H1 (cell line): ENCODE data around the gene NSFL1C. TPM values are rescaled to one million over a fixed set of nuclear protein-coding genes. Genes with fewer than 3 reads are reported as not detected.

ENCODE experiments used
- ASH2L ChIP-seq: fragments of 200-600, 300-600 bp; sonication (generic); IDR thresholded peaks from one replicate; pipeline ENCODE4 v1.7.1; 2017; ENCODE audit warnings: low read length
- CHD1 ChIP-seq: IDR thresholded peaks from 2 replicates; pipeline ENCODE4 v1.6.1; 2012; ENCODE audit warnings: low read depth, low read length, improper control_type of control experiment
- CHD7 ChIP-seq: fragments of 300-600 bp; sonication (generic); IDR thresholded peaks from 2 replicates; pipeline ENCODE4 v1.7.1; 2012; ENCODE audit warnings: low read length, moderate library complexity, mild to moderate bottlenecking, inconsistent platforms; ENCODE audit not compliant: insufficient replicate concordance
- RXRA ChIP-seq: IDR thresholded peaks from 2 replicates; pipeline ENCODE4 v1.6.1; 2011; ENCODE audit warnings: low read depth, mild to moderate bottlenecking, low read length, moderate library complexity; ENCODE audit not compliant: insufficient read depth
- polyA plus RNA-seq, 7 experiments: library from polyadenylated mRNA; depleted of rRNA in 3 of 7; stranded (reverse) in 5 of 7; unstranded in 2 of 7; fragments of >200 nt in 5 of 7; fragments of 200-250 nt in 2 of 7; gene quantifications; 1 replicate in 5 of 7; 2 replicates in 1 of 7; 4 replicates in 1 of 7; pipeline versions ENCODE4 v1.2.1 to v1.2.3, GENCODE V29; 2011 to 2013; ENCODE audit warnings: missing spikeins in 2 of 7, mixed read lengths in 2 of 7
- total RNA-seq: library from RNA; stranded (reverse); fragmentation: NEBNext Ultra II Directional; extraction: Animal tissue kit (Norgen Biotek cat#: 25700); gene quantifications from 2 replicates; pipeline ENCODE4 v1.2.1, GENCODE V29; 2021

The NSFL1C gene
- total and polyA plus RNA-seq, 2 of the 8 experiments (the other 6 are each of a cell fraction or from before 2014, with no cell fraction given): 21.6 to 98.0 TPM

GRCh38 chr20:1494436-1494835 is 27.8 kb upstream of the NSFL1C start (continued):
- TF ChIP-seq CHD7 (no peak), CHD1 (no peak), ASH2L (no peak), RXRA (no peak)
- TF ChIP-seq, all 59 proteins: peak for 0
